Subcutaneous abdominal adipose tissue (tissue), 5 donors: ENCODE data around the gene PIK3CB.

Experiments
- H3K27ac ChIP-seq: one replicate; pipeline ENCODE4 v1.7.0; 2013; ENCODE audit warnings: low read depth, mild to moderate bottlenecking, inconsistent platforms, low read length, moderate library complexity
- H3K27me3 ChIP-seq, 5 donors: one replicate each; pipeline ENCODE4 v1.7.0; 2013; ENCODE audit warnings: low read length in 5 of 5, inconsistent platforms in 1 of 5; ENCODE audit not compliant: control insufficient read depth in 5 of 5, insufficient read depth in 4 of 5
- H3K36me3 ChIP-seq, 5 donors: one replicate each; pipeline ENCODE4 v1.7.0; 2013; ENCODE audit warnings: low read length in 5 of 5; ENCODE audit not compliant: control insufficient read depth in 5 of 5, insufficient read depth in 5 of 5
- H3K4me1 ChIP-seq, 5 donors: one replicate each; pipeline ENCODE4 v1.7.0; 2013; ENCODE audit warnings: low read length in 5 of 5, mild to moderate bottlenecking in 3 of 5, moderate library complexity in 1 of 5; ENCODE audit not compliant: control insufficient read depth in 5 of 5, insufficient read depth in 5 of 5
- H3K4me3 ChIP-seq, 5 donors: one replicate each; pipeline ENCODE4 v1.7.0; 2013; ENCODE audit warnings: low read length in 5 of 5, low read depth in 1 of 5
- H3K9ac ChIP-seq, 5 donors: one replicate each; pipeline ENCODE4 v1.7.0; 2013; ENCODE audit warnings: low read length in 5 of 5, mild to moderate bottlenecking in 4 of 5, moderate library complexity in 3 of 5
- H3K9me3 ChIP-seq, 5 donors: one replicate each; pipeline ENCODE4 v1.7.0; 2013; ENCODE audit warnings: low read length in 5 of 5; ENCODE audit not compliant: control insufficient read depth in 5 of 5
- donor health status: healthy.
- donor health status: healthy.
- donor health status: healthy.
- donor health status: healthy.
- donor health status: healthy.

Gene PIK3CB

GRCh38 chr3:138867996-138868395 lies 33.3 kb upstream of the PIK3CB start:
- Histone ChIP-seq H3K9ac (no peak overlapping the region), H3K4me1 (peaks cover 5 to 8% (median 6%) of the 10 kb centered on the region in 5 donors), H3K9me3 (no peaks in the 10 kb centered on the region), H3K27ac (no peak overlapping the region), H3K4me3 (no peak overlapping the region), H3K27me3 (no peaks in the 10 kb centered on the region), H3K36me3 (no peaks in the 10 kb centered on the region)

- Histone ChIP-seq H3K27ac (peak overlapping the region; percentile 27), H3K9ac (no peak overlapping the region), H3K36me3 (no peaks in the 10 kb centered on the region), H3K27me3 (no peaks in the 10 kb centered on the region), H3K9me3 (no peaks in the 10 kb centered on the region), H3K4me3 (no peak overlapping the region), H3K4me1 (peaks cover 5 to 17% (median 15%) of the 10 kb centered on the region in 5 donors)
These were observed 29.0 kb upstream of the PIK3CB start for GRCh38 chr3:138863776-138864113.

- Histone ChIP-seq H3K4me3 (peak overlapping the region in 4 of 5 donors; percentile 10 to 31 (median 22)), H3K36me3 (no peaks in the 10 kb centered on the region), H3K27ac (peak overlapping the region; percentile 27), H3K9ac (peak overlapping the region in 3 of 5 donors; percentile 8 to 39 (median 26)), H3K4me1 (peaks cover 5 to 17% (median 15%) of the 10 kb centered on the region in 5 donors), H3K27me3 (no peaks in the 10 kb centered on the region), H3K9me3 (no peaks in the 10 kb centered on the region)
These were observed 28.4 kb upstream of the PIK3CB start for GRCh38 chr3:138862924-138863775.

DNA sequence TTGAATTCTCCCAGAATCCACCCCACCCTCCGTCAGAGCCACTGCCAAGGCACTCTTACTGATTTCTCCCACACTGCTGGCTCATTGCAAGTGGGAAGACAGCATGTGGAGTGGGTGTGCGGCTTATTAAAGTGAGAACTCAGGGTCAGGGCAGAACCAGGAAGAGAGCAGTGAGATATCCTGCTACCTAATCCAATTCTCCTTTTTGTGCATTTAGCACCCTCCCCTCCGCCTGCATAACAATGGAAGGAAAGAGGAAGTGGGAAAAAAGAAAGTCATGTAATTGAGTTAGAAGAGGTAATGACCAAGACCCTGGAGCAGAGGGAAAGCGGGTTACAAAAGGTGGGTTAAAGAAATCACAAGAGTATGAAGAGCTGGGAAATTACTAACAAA lies 27.8 kb upstream of the PIK3CB start:
- Histone ChIP-seq H3K4me3 (peak overlapping the region in 4 of 5 donors; percentile 10 to 31 (median 22)), H3K9me3 (no peaks in the 10 kb centered on the region), H3K27me3 (no peaks in the 10 kb centered on the region), H3K9ac (peak overlapping the region in 2 of 5 donors; percentile 8 to 39), H3K36me3 (no peaks in the 10 kb centered on the region), H3K27ac (peak overlapping the region; percentile 27), H3K4me1 (peaks cover 5 to 17% (median 15%) of the 10 kb centered on the region in 5 donors)

- Histone ChIP-seq H3K36me3 (no peaks in the 10 kb centered on the region), H3K27me3 (no peaks in the 10 kb centered on the region), H3K4me3 (no peak overlapping the region), H3K9ac (no peak overlapping the region), H3K27ac (peak overlapping the region; percentile 27), H3K4me1 (peaks cover 5 to 17% (median 15%) of the 10 kb centered on the region in 5 donors), H3K9me3 (no peaks in the 10 kb centered on the region)
These were observed 27.1 kb upstream of the PIK3CB start for GRCh38 chr3:138861798-138862197.

GRCh38 chr3:138856799-138857198 lies 22.1 kb upstream of the PIK3CB start:
- no peaks in the 10 kb centered on the region for H3K36me3 ChIP-seq
- H3K27ac ChIP-seq, result no peak overlapping the region
- H3K4me1 ChIP-seq, result peaks cover 0 to 14% (median 0%) of the 10 kb centered on the region in 5 donors
- H3K27me3 ChIP-seq, result no peaks in the 10 kb centered on the region
- H3K9me3 ChIP-seq, result no peaks in the 10 kb centered on the region
- H3K9ac ChIP-seq, result no peak overlapping the region
- no peak overlapping the region for H3K4me3 ChIP-seq

- Histone ChIP-seq H3K4me1 (peaks cover 0 to 17% (median 4%) of the 10 kb centered on the region in 5 donors), H3K4me3 (no peak overlapping the region), H3K9ac (no peak overlapping the region), H3K36me3 (no peaks in the 10 kb centered on the region), H3K27me3 (no peaks in the 10 kb centered on the region), H3K27ac (no peak overlapping the region), H3K9me3 (no peaks in the 10 kb centered on the region)
These were observed 20.2 kb upstream of the PIK3CB start for GRCh38 chr3:138854940-138855339.

DNA sequence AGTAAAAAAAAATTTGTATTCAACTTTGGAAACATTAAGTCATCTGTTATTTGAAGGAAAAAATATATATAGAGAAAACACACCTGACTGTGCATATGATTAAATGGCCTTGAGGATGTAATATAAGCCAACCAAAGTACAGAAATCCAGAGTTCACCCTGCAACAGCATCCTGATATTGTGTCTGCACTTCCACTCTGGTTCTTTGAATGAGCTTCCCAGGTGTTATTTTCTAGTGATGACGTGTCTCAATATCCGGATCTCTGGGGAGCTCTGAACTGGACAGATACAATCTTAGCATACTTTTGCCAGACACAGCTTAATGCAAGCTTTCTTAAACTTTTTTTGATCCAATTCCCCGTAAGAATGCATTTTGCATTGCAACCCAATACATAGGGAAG lies 19.5 kb upstream of the PIK3CB start:
- H3K9ac ChIP-seq, result no peak overlapping the region

DNA sequence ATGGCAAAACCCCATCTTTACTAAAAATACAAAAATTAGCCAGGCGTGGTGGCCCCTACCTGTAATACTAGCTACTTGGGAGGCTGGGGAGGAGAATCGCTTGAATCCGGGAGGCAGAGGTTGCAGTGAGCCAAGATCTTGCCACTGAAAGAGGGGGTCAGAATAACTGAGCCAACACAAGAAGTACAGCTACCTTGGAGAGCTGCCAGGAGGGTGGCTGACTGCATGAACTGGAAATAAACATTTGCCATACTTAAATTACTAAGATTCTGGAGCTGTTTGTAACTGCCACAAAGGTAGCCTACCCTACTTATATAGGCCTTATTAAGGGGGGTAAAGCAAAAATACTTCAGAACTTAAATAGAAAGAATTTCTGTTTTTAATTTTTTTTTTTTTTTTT lies 15.4 kb upstream of the PIK3CB start:
- Histone ChIP-seq H3K27ac (no peak overlapping the region), H3K27me3 (no peaks in the 10 kb centered on the region), H3K4me1 (peaks cover 0 to 36% (median 26%) of the 10 kb centered on the region in 5 donors)

More for the DNA sequence above, 19.5 kb upstream of the PIK3CB start:
- H3K27me3 ChIP-seq, result no peaks in the 10 kb centered on the region
- no peak overlapping the region for H3K4me3 ChIP-seq
- H3K27ac ChIP-seq, result no peak overlapping the region
- H3K36me3 ChIP-seq, result no peaks in the 10 kb centered on the region
- H3K4me1 ChIP-seq, result peaks cover 0 to 23% (median 10%) of the 10 kb centered on the region in 5 donors
- no peaks in the 10 kb centered on the region for H3K9me3 ChIP-seq

DNA sequence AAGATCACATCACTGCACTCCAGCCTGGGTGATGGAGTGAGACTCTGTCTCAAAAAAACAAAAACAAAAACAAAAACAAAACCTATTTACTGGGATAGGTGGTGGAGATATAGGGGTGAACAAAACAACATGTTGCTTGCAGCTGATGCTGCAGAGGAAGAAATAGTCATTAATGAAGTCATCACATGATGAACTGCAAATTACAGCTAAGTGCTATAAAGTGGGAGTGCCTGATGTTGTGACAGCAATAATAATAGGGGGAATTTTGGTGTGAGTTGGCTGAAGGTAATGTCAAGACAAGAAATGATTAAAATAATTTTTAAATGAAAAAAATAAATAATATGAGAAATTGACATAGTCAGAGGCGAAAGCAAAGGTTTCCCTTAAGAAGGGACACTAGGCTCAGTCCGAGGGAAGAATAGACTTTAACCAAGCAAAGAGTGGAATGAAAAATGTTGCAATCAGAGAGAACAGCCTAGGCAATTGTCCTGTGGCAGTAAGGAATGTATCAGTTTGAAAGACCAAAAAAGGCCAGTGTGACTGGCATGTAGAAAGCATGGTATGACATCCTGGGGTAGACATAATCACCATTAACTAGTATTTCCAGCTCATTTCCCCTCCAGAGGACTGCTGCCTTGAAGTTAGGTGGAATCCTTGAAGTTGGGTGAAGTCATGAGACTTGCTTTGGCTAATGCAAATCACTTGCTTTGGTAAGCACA lies 14.7 kb upstream of the PIK3CB start:
- H3K4me1 ChIP-seq, result peaks cover 0 to 36% (median 29%) of the 10 kb centered on the region in 5 donors
- H3K9ac ChIP-seq, result no peak overlapping the region
- H3K9me3 ChIP-seq, result no peaks in the 10 kb centered on the region
- H3K36me3 ChIP-seq, result no peaks in the 10 kb centered on the region
- no peak overlapping the region for H3K4me3 ChIP-seq
- no peaks in the 10 kb centered on the region for H3K27me3 ChIP-seq
- H3K27ac ChIP-seq, result no peak overlapping the region

More for the DNA sequence above, 15.4 kb upstream of the PIK3CB start:
- no peak overlapping the region for H3K4me3 ChIP-seq
- H3K36me3 ChIP-seq, result no peaks in the 10 kb centered on the region
- H3K9ac ChIP-seq, result no peak overlapping the region
- H3K9me3 ChIP-seq, result no peaks in the 10 kb centered on the region
